Measurements from ENCODE around the gene HSPA12B. TPM values are rescaled to one million over a fixed set of nuclear protein-coding genes. Genes with fewer than 3 reads are reported as not detected.

HSPA12B gene
- total and polyA plus RNA-seq, 3 donors from 2014 or later, result 8.0 to 11.1 (median 10.7) TPM

DNA sequence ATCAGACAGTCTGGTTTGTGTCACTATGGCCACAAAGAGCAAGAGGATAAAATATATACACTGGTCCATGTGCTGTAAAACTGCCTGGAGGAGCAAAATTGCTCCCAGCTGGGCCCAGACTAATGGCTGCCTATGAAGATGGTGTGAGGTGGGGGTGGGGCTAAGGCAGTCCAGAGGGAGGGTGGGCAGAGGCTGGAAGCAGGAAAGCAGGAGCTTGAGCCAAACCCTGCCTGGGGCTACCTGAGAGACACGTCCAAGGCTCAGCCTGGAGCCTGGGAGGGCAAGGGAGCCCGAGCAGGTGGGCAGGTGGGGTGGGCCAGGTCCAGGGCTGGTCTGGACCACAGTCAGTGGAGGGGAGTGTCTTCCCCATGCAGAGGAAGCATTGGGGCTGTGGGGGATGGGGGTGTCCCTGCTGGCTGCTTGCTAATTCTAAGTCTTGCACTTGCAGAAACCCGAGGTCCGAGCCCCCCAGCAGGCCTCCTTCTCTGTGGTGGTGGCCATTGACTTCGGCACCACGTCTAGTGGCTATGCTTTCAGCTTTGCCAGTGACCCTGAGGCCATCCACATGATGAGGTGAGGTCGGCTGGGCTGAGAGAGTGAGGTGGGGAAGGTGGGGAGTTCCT lies 9.5 kb downstream of the HSPA12B start:
- Histone ChIP-seq H3K4me1 (peaks cover 7% of the 10 kb centered on the region), H3K36me3 (ENCODE audit: low read depth, missing control alignments) (no peaks in the 10 kb centered on the region), H3K27me3 (no peaks in the 10 kb centered on the region), H3K9me3 (no peaks in the 10 kb centered on the region), H3K4me3 (no peak overlapping the region), H3K27ac (no peak overlapping the region)
- WGBS, 2 donors, result 74 to 84% methylated on average over 4 to 7 of the region's 7 CpGs
- no peak for DNase-seq
- intact Hi-C loops (cut with DNase I; ENCODE audit: low total_unique reads), result no loop called here
- TF ChIP-seq, protein P1, sequence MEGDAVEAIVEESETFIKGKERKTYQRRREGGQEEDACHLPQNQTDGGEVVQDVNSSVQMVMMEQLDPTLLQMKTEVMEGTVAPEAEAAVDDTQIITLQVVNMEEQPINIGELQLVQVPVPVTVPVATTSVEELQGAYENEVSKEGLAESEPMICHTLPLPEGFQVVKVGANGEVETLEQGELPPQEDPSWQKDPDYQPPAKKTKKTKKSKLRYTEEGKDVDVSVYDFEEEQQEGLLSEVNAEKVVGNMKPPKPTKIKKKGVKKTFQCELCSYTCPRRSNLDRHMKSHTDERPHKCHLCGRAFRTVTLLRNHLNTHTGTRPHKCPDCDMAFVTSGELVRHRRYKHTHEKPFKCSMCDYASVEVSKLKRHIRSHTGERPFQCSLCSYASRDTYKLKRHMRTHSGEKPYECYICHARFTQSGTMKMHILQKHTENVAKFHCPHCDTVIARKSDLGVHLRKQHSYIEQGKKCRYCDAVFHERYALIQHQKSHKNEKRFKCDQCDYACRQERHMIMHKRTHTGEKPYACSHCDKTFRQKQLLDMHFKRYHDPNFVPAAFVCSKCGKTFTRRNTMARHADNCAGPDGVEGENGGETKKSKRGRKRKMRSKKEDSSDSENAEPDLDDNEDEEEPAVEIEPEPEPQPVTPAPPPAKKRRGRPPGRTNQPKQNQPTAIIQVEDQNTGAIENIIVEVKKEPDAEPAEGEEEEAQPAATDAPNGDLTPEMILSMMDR (IDR thresholded peaks at IDR 0.05), result no peak
- TF ChIP-seq POLR2A (IDR thresholded peaks at IDR 0.05), result no peak

DNA sequence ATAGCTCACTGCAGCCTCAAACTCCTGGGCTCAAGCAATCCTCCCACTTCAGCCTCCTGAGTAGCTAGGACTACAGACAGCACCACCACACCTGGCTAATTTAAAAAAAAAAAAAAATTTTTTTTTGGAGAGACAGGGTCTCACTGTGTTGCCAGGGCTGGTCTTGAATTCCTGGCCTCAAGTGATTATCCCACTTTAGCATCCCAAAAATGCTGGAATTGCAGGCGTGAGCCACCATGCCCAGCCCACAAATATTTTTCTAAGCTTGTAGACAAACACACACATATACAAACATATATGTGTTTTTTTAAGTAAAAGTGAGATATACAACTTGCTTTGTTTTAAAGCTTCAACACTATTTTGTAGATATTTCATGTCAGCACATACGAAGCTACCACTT lies 10.8 kb downstream of the HSPA12B start:
- no peak for TF ChIP-seq POLR2A (IDR thresholded peaks at IDR 0.05)
- TF ChIP-seq, protein P1 (IDR thresholded peaks at IDR 0.05), result no peak
- no peaks in the 10 kb centered on the region for H3K36me3 ChIP-seq (ENCODE audit: low read depth, missing control alignments)

GRCh38 chr20:3744037-3744436 lies 11.6 kb downstream of the HSPA12B start:
- DNase-seq, result no peak
- H3K27me3 ChIP-seq, result no peaks in the 10 kb centered on the region
- TF ChIP-seq, protein P1 (IDR thresholded peaks at IDR 0.05), result no peak
- H3K27ac ChIP-seq, result no peak overlapping the region
- 84 to 100% methylated on average over 1 of the region's 1 CpG for WGBS, 2 donors
- no peaks in the 10 kb centered on the region for H3K36me3 ChIP-seq (ENCODE audit: low read depth, missing control alignments)
- intact Hi-C loops (cut with DNase I; ENCODE audit: low total_unique reads), result no loop called here
- H3K4me1 ChIP-seq, result peaks cover 7% of the 10 kb centered on the region
- no peak overlapping the region for H3K4me3 ChIP-seq
- H3K9me3 ChIP-seq, result no peaks in the 10 kb centered on the region

More for the DNA sequence above, 10.8 kb downstream of the HSPA12B start:
- 87 to 97% methylated on average over 2 of the region's 2 CpGs for WGBS, 2 donors
- DNase-seq, result no peak
- Histone ChIP-seq H3K4me1 (peaks cover 7% of the 10 kb centered on the region), H3K9me3 (no peaks in the 10 kb centered on the region), H3K27ac (no peak overlapping the region), H3K27me3 (no peaks in the 10 kb centered on the region), H3K4me3 (no peak overlapping the region)
- intact Hi-C loops (cut with DNase I; ENCODE audit: low total_unique reads), result no loop called here

DNA sequence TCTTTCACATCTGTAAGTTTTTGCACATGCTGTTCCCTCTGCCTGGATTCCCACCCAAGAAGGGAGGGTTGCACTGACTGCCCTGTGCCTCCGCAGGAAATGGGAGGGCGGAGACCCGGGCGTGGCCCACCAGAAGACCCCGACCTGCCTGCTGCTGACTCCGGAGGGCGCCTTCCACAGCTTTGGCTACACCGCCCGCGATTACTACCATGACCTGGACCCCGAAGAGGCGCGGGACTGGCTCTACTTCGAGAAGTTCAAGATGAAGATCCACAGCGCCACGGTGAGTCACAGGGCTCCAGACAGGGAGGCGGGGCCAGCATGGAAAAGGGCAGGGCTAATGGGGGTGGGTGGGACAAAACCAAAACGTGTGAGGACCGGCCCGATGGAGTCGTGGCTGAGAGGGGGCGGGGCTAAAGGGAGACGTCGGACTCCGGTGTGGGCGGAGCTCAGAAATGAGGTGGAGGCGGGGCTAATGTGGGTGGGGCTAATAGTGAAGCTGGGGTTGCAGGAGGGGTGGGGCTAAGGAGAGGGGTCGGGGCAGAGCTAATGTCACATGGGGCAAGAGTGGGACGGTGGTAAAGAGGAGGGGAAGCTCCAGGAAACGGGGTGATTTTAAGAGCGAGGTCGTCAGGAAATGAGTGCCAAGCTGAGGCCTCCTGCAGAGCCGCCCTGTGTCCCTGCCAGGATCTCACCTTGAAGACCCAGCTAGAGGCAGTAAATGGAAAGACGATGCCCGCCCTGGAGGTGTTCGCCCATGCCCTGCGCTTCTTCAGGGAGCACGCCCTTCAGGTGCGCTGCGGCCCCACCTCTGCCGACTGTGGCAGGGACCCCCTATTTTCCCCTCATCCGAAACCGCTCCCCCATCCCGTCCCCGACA lies 12.6 kb downstream of the HSPA12B start:
- intact Hi-C loops (cut with DNase I; ENCODE audit: low total_unique reads), result no loop called here
- no peaks in the 10 kb centered on the region for H3K9me3 ChIP-seq
- TF ChIP-seq, protein P1 (IDR thresholded peaks at IDR 0.05), result no peak
- no peak for TF ChIP-seq POLR2A (IDR thresholded peaks at IDR 0.05)
- 40 to 45% methylated on average over 33 to 45 of the region's 45 CpGs for WGBS, 2 donors
- H3K4me1 ChIP-seq, result no peaks in the 10 kb centered on the region
- no peaks in the 10 kb centered on the region for H3K27me3 ChIP-seq
- peak; percentile 78 for DNase-seq
- peak overlapping the region; percentile 26 for H3K4me3 ChIP-seq
- H3K36me3 ChIP-seq (ENCODE audit: low read depth, missing control alignments), result no peaks in the 10 kb centered on the region
- no peak overlapping the region for H3K27ac ChIP-seq

All from testis (tissue), 3 donors.